ENCODE results near the gene OLA1. TPM values are rescaled to one million over a fixed set of nuclear protein-coding genes. Genes with fewer than 3 reads are reported as not detected.
A peak's percentile ranks its signal among the peaks of the same experiment; 100 is the strongest.

Gene OLA1
- total RNA-seq, 1 donor from 2014 or later: 45.0 TPM

GRCh38 chr2:174067815-174068214, 180.5 kb downstream of the OLA1 start:
- DNase-seq (ENCODE audit: low read depth in 2 of 2): no peak

- DNase-seq (ENCODE audit: low read depth in 2 of 2): no peak
Observed at GRCh38 chr2:174066871-174067270, 181.5 kb downstream of the OLA1 start.

GRCh38 chr2:174063492-174064092, 184.7 kb downstream of the OLA1 start:
- no peak for DNase-seq (ENCODE audit: low read depth in 2 of 2)

GRCh38 chr2:174062934-174063333, 185.4 kb downstream of the OLA1 start:
- DNase-seq (ENCODE audit: low read depth in 2 of 2): no peak

- DNase-seq (ENCODE audit: low read depth in 2 of 2): no peak
Observed at GRCh38 chr2:174059884-174060244, 188.5 kb downstream of the OLA1 start.

GRCh38 chr2:174059178-174059883, 189.0 kb downstream of the OLA1 start:
- peak; percentile 68 to 94 for DNase-seq (ENCODE audit: low read depth in 2 of 2)

- DNase-seq (ENCODE audit: low read depth in 2 of 2): no peak
Observed at GRCh38 chr2:174058456-174058855, 189.9 kb downstream of the OLA1 start.

- DNase-seq (ENCODE audit: low read depth in 2 of 2): no peak
Observed at GRCh38 chr2:174058026-174058425, 190.3 kb downstream of the OLA1 start.

- no peak for DNase-seq (ENCODE audit: low read depth in 2 of 2)
Observed at GRCh38 chr2:174054926-174055325, 193.4 kb downstream of the OLA1 start.

- no peak for DNase-seq (ENCODE audit: low read depth in 2 of 2)
Observed at GRCh38 chr2:174053355-174054151, 194.8 kb downstream of the OLA1 start.

- no peak for DNase-seq (ENCODE audit: low read depth in 2 of 2)
Observed at GRCh38 chr2:174052584-174052976, 195.8 kb downstream of the OLA1 start.

GRCh38 chr2:174051741-174052583, 196.4 kb downstream of the OLA1 start:
- DNase-seq (ENCODE audit: low read depth in 2 of 2): no peak

GRCh38 chr2:174051068-174051467, 197.3 kb downstream of the OLA1 start:
- DNase-seq (ENCODE audit: low read depth in 2 of 2): no peak

- no peak for DNase-seq (ENCODE audit: low read depth in 2 of 2)
Observed at GRCh38 chr2:174049895-174050294, 198.4 kb downstream of the OLA1 start.

- no peak for DNase-seq (ENCODE audit: low read depth in 2 of 2)
Observed at GRCh38 chr2:174048243-174048642, 200.1 kb downstream of the OLA1 start.

GRCh38 chr2:174047746-174048145, 200.6 kb downstream of the OLA1 start:
- DNase-seq (ENCODE audit: low read depth in 2 of 2): no peak

- DNase-seq (ENCODE audit: low read depth in 2 of 2): no peak
Observed at GRCh38 chr2:174046172-174046571, 202.2 kb downstream of the OLA1 start.

GRCh38 chr2:174044556-174044955, 203.8 kb downstream of the OLA1 start:
- no peak for DNase-seq (ENCODE audit: low read depth in 2 of 2)

- no peak for DNase-seq (ENCODE audit: low read depth in 2 of 2)
Observed at GRCh38 chr2:174040417-174040701, 208.0 kb downstream of the OLA1 start.

GRCh38 chr2:174039551-174040416, 208.5 kb downstream of the OLA1 start:
- DNase-seq (ENCODE audit: low read depth in 2 of 2): peak; percentile 86 to 98

- DNase-seq (ENCODE audit: low read depth in 2 of 2): no peak
Observed at GRCh38 chr2:174038462-174038861, 209.9 kb downstream of the OLA1 start.
